WTC11 (cell line): Measurements from ENCODE around the gene PAOX. TPM values are rescaled to one million over a fixed set of nuclear protein-coding genes. Genes with fewer than 3 reads are reported as not detected.

Source experiments
- ATAC-seq: fragments of 200-7000 bp; cut with Tn5 transposase; 2 replicates; pipeline ENCODE4 v1.10.0; 2021; ENCODE audit warnings: mild to moderate bottlenecking, moderate library complexity
- CTCF ChIA-PET: fragments of 300-600 bp; sonication (Branson Sonifier 250); formaldehyde crosslinking; loops from one replicate; lab custom pipeline; 2021; ENCODE audit warnings: antibody characterized with exemption; lab: Charles Lee
- POLR2A ChIA-PET: fragments of 350-600 bp; sonication (Branson Sonifier 250); formaldehyde crosslinking; loops from one replicate; lab custom pipeline; 2021; ENCODE audit warnings: antibody characterized with exemption; lab: Charles Lee
- DNase-seq: peaks from one replicate; pipeline ENCODE4 v3.0.0; 2021; ENCODE audit warnings: low spot score
- H3K27ac Mint-ChIP-seq: 2 replicates; pipeline ENCODE4 v1.8.0; 2021; ENCODE audit warnings: mixed read lengths
- H3K27me3 Mint-ChIP-seq: 2 replicates; pipeline ENCODE4 v1.8.0; 2021; ENCODE audit warnings: low read depth, mild to moderate bottlenecking, moderate library complexity, mixed read lengths
- H3K36me3 Mint-ChIP-seq: 2 replicates; pipeline ENCODE4 v1.8.0; 2021; ENCODE audit warnings: mixed read lengths
- H3K4me1 Mint-ChIP-seq: 2 replicates; pipeline ENCODE4 v1.8.0; 2022; ENCODE audit warnings: mixed read lengths
- H3K4me3 Mint-ChIP-seq: 2 replicates; pipeline ENCODE4 v1.8.0; 2021; ENCODE audit warnings: mild to moderate bottlenecking, moderate library complexity, mixed read lengths
- H3K9me3 Mint-ChIP-seq: 2 replicates; pipeline ENCODE4 v1.8.0; 2021; ENCODE audit warnings: mixed read lengths
- ATF2 ChIP-seq: sonication (generic); formaldehyde crosslinking; IDR thresholded peaks from 2 replicates; pipeline ENCODE4 v1.8.1; 2022; ENCODE audit warnings: low read depth, missing genetic modification reagents, borderline replicate concordance
- ATF3 ChIP-seq: sonication (generic); formaldehyde crosslinking; conservative IDR thresholded peaks from 2 replicates; pipeline ENCODE4 v1.8.1; 2022; ENCODE audit warnings: mild to moderate bottlenecking, missing genetic modification reagents
- ATF6 ChIP-seq: sonication (generic); formaldehyde crosslinking; IDR thresholded peaks from 2 replicates; pipeline ENCODE4 v1.8.1; 2023; ENCODE audit warnings: mild to moderate bottlenecking, missing genetic modification reagents
- CBFB ChIP-seq: sonication (generic); formaldehyde crosslinking; IDR thresholded peaks from 2 replicates; pipeline ENCODE4 v1.8.1; 2022; ENCODE audit warnings: mild to moderate bottlenecking, low read depth, missing genetic modification reagents
- CDX4 ChIP-seq: fragments of 250-450 bp; sonication (Bioruptor Pico); IDR thresholded peaks from 2 replicates; pipeline ENCODE4 v1.9.0; 2021; ENCODE audit warnings: moderate library complexity, mild to moderate bottlenecking, inconsistent platforms, borderline replicate concordance
- ERG ChIP-seq: fragments of 250-450 bp; sonication (Bioruptor Pico); IDR thresholded peaks from 2 replicates; pipeline ENCODE4 v1.8.0; 2021; ENCODE audit warnings: mild to moderate bottlenecking
- FOXP1 ChIP-seq: sonication (generic); formaldehyde crosslinking; IDR thresholded peaks from 2 replicates; pipeline ENCODE4 v1.8.0; 2022; ENCODE audit warnings: missing genetic modification reagents, mild to moderate bottlenecking, moderate library complexity, borderline replicate concordance
- GABPB1 ChIP-seq: sonication (generic); formaldehyde crosslinking; IDR thresholded peaks from 2 replicates; pipeline ENCODE4 v1.8.1; 2023; ENCODE audit warnings: mild to moderate bottlenecking, missing genetic modification reagents
- IRF2 ChIP-seq: sonication (generic); formaldehyde crosslinking; IDR thresholded peaks from 2 replicates; pipeline ENCODE4 v1.8.0; 2022; ENCODE audit warnings: low read depth, missing genetic modification reagents, borderline replicate concordance
- MXD4 ChIP-seq: fragments of 250-450 bp; sonication (Bioruptor Pico); IDR thresholded peaks from 2 replicates; pipeline ENCODE4 v1.8.0; 2021; ENCODE audit warnings: mild to moderate bottlenecking, moderate library complexity, borderline replicate concordance
- NFATC4 ChIP-seq: fragments of 250-450 bp; sonication (Bioruptor Pico); IDR thresholded peaks from 2 replicates; pipeline ENCODE4 v1.9.0; 2021; ENCODE audit warnings: mild to moderate bottlenecking
- NFE2L1 ChIP-seq: sonication (generic); formaldehyde crosslinking; IDR thresholded peaks from 2 replicates; pipeline ENCODE4 v1.8.1; 2023; ENCODE audit warnings: missing genetic modification reagents
- NR3C1 ChIP-seq: sonication (generic); formaldehyde crosslinking; conservative IDR thresholded peaks from 2 replicates; pipeline ENCODE4 v1.8.1; 2023; ENCODE audit warnings: low read depth, mild to moderate bottlenecking, missing genetic modification reagents
- TEAD1 ChIP-seq: sonication (generic); formaldehyde crosslinking; IDR thresholded peaks from 2 replicates; pipeline ENCODE4 v1.8.0; 2022; ENCODE audit warnings: mild to moderate bottlenecking, missing genetic modification reagents
- TP53 ChIP-seq: sonication (generic); formaldehyde crosslinking; IDR thresholded peaks from 2 replicates; pipeline ENCODE4 v1.8.1; 2023; ENCODE audit warnings: mild to moderate bottlenecking, missing genetic modification reagents
- ZNF263 ChIP-seq: sonication (generic); formaldehyde crosslinking; IDR thresholded peaks from 2 replicates; pipeline ENCODE4 v1.8.1; 2022; ENCODE audit warnings: low read depth, mild to moderate bottlenecking, moderate library complexity, missing genetic modification reagents
- ZNF281 ChIP-seq: sonication (generic); formaldehyde crosslinking; IDR thresholded peaks from 2 replicates; pipeline ENCODE4 v1.8.0; 2023; ENCODE audit warnings: mild to moderate bottlenecking, missing genetic modification reagents
- ZNF396 ChIP-seq: fragments of 250-450 bp; sonication (Bioruptor Pico); IDR thresholded peaks from 2 replicates; pipeline ENCODE4 v1.8.0; 2021; ENCODE audit warnings: mild to moderate bottlenecking, moderate library complexity, borderline replicate concordance
- total RNA-seq: library from RNA; stranded (reverse); gene quantifications from 3 replicates; pipeline ENCODE4 v1.2.3, GENCODE V29; 2021

The PAOX gene
- total RNA-seq, 1 experiment from 2014 or later, result 3.6 TPM

- DNase-seq, result no peak
- Mint-ChIP-seq H3K4me3 (no peak overlapping the region), H3K27ac (no peak overlapping the region), H3K9me3 (peaks cover 6% of the 10 kb centered on the region), H3K36me3 (no peaks in the 10 kb centered on the region), H3K4me1 (peaks cover 5% of the 10 kb centered on the region)
- ChIA-PET CTCF (no interaction called here), POLR2A (no interaction called here)
- ATAC-seq, result no peak
- no peak for TF ChIP-seq ERG
- TF ChIP-seq TP53 (CRISPR knock-in tag), result no peak
- TF ChIP-seq FOXP1, result no peak
- TF ChIP-seq ZNF263 (CRISPR knock-in tag), result no peak
- TF ChIP-seq CDX4 (CRISPR knock-in tag), result no peak
- TF ChIP-seq ZNF281, result no peak
- no peak for TF ChIP-seq CBFB (CRISPR knock-in tag)
- TF ChIP-seq IRF2 (CRISPR knock-in tag), result no peak
- TF ChIP-seq ZNF396 (CRISPR knock-in tag), result no peak
- TF ChIP-seq ATF3 (CRISPR knock-in tag), result no peak
- TF ChIP-seq ATF6 (CRISPR knock-in tag), result no peak
- no peak for TF ChIP-seq NFE2L1 (CRISPR knock-in tag)
- TF ChIP-seq NR3C1 (CRISPR knock-in tag), result no peak
- no peak for TF ChIP-seq MXD4 (CRISPR knock-in tag)
- TF ChIP-seq ATF2 (CRISPR knock-in tag), result no peak
- no peak for TF ChIP-seq GABPB1 (CRISPR knock-in tag)
- TF ChIP-seq TEAD1 (CRISPR knock-in tag), result no peak
- TF ChIP-seq NFATC4 (CRISPR knock-in tag), result no peak
- TF ChIP-seq, all 79 proteins: peak for 0
- peaks cover 55% of the 10 kb centered on the region for H3K27me3 Mint-ChIP-seq
Measured at GRCh38 chr10:133332936-133333699, 45.9 kb upstream of the PAOX start.
